LoVo (cell line): ENCODE results near the gene SH3D19.
"Not testable (repeated sequence)": the region's sequence is repeated elsewhere in the genome, so short reads cannot be mapped to it uniquely, and the experiment has no call there.

Experiments used
- DNase-seq: peaks from one replicate; pipeline ENCODE4 v3.0.0-alpha.2; 2016; ENCODE audit warnings: low spot score

Gene SH3D19

GRCh38 chr4:151150821-151151580 lies 174.4 kb downstream of the SH3D19 start:
- DNase-seq, result no peak

- no peak for DNase-seq
Observed at GRCh38 chr4:151148261-151148660, 177.1 kb downstream of the SH3D19 start.

DNA sequence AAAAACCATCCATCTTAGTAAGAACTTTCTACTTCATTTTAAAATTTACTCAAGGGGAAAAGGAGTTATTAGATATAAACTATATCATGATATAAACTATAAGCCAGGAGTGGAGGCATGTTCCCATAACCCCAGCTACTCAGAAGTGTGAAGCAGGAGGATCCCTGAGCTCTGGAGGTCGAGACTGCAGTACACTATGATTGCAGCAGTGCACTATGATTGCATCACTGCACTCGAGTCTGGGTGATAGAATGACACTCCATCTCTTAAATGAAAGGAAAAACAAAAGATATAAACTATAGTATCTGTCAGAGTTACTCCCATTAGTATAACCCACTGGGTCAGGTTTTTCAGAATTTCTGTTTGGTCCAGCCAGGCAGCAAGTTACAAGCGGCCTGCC lies 178.4 kb downstream of the SH3D19 start:
- no peak for DNase-seq

- no peak for DNase-seq
Observed at GRCh38 chr4:151144329-151145072, 180.9 kb downstream of the SH3D19 start.

- no peak for DNase-seq
Observed at GRCh38 chr4:151143811-151144210, 181.6 kb downstream of the SH3D19 start.

GRCh38 chr4:151143162-151143561 lies 182.2 kb downstream of the SH3D19 start:
- no peak for DNase-seq

GRCh38 chr4:151142758-151143157 lies 182.6 kb downstream of the SH3D19 start:
- DNase-seq, result no peak

GRCh38 chr4:151139814-151140213 lies 185.6 kb downstream of the SH3D19 start:
- DNase-seq, result no peak

- not testable (repeated sequence) for DNase-seq
Observed at GRCh38 chr4:151136048-151136447, 189.4 kb downstream of the SH3D19 start.

DNA sequence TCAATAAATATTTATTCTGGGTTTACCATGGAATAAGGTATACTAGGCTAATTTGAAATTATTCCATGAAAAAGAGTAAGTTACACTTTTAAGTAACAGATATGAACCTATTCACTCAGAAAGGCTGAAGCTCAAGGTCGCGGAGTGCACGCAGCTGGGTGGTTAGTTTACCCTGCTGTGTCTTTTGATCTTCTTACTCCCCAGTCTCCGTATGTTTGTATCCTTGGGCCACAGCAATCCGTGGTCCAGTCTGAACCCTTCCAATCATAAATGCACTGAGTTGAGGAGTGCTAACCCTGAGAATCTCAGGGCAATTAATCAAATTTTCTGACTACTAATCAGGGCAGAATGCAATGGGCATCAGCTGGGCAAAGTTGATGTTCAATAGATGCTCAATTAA lies 192.1 kb downstream of the SH3D19 start:
- no peak for DNase-seq

DNA sequence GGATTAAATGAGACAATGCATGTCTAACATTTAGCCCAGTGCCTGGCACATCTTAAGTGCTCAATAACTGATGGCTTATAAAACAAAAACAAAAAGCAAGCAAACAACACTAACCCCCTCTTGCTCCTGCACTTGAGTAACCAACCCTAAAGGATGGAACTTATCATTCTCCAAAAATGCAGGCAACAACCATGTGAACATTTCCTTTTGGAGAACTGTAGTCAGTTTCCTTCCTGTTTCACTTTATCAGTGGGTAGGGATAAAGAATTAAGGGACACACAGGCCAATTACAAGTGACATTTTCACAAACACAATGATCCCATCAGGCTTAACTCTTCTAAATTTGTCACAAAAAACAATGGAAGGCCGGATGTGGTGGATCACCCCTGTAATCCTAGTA lies 195.6 kb downstream of the SH3D19 start:
- no peak for DNase-seq

GRCh38 chr4:151117371-151117962 lies 207.9 kb downstream of the SH3D19 start:
- DNase-seq, result peak; percentile 64

DNA sequence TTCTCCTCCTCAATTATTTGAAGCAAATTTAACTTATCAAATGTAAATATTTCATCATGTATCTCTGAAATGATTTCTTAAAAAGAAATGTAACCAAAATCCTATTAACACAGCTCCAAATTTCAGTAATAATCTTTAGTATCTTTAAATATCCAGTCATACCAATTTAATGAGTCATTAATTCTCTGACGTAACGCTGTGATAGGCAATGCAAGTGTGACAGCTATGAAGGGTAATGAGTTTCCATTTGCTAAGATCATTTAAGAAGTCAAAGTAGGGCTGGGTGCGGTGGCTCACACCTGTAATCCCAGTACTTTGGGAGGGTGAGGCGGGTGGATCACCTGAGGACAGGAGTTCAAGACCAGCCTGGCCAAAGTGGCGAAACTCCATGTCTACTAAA lies 210.4 kb downstream of the SH3D19 start:
- DNase-seq, result no peak

- DNase-seq, result no peak
Observed at GRCh38 chr4:151114338-151114737, 211.1 kb downstream of the SH3D19 start.

DNA sequence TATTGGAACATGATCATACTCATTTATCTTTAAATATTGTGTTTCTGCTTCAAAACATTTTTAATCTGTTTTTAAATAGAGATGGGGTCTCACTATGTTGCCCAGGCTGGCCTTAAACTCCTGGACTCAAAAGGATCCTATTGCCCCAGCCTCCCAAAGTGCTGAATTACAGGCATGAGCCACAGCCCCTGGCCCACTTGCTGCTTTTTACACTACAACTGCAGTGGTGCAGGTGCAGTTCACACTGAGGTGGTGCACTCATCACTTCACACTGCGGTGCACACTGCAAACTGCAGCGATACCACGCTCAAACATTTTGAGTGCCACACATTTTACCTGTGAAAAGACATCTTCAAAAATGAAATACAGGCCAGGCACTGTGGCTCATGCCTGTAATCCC lies 215.2 kb downstream of the SH3D19 start:
- no peak for DNase-seq

DNA sequence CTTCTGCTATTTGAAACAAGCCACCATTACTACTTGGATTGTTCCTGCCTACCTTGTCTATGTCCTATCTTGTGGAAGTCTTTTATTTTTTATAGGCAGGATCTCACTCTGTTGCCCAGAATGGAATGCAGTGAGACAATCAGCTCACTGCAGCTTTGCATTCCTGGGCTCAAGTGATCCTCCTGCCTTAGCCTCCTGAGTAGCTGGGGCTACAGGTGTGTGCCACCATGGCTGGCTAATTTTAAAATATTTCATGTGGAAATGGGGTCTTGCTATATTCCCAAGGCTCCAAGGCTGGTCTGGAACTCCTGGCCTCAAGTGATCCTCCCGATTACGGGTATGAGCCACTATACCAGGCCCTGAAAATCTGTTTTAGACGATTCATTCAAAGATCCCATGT lies 218.3 kb downstream of the SH3D19 start:
- DNase-seq, result no peak

GRCh38 chr4:151105454-151106032 lies 219.9 kb downstream of the SH3D19 start:
- no peak for DNase-seq

DNA sequence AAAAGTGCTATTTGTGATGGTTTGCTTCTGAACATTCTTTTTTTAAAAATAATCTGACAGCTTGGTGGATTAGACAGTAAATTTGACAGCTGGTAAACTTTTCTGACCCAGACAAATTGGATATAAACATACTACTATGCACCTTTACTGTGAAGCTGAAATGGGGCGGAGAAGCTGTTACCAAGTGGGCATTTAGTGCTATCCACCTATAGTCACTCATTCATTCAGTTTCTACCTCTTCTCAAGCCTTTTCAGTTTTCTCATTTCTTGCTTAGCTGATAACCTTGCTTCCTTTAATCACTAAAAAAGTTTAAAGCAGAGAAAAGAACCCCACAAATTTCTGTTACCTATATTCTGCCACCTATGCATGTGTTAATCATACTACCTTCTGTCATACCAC lies 220.8 kb downstream of the SH3D19 start:
- DNase-seq, result no peak

GRCh38 chr4:151103758-151104157 lies 221.6 kb downstream of the SH3D19 start:
- no peak for DNase-seq

DNA sequence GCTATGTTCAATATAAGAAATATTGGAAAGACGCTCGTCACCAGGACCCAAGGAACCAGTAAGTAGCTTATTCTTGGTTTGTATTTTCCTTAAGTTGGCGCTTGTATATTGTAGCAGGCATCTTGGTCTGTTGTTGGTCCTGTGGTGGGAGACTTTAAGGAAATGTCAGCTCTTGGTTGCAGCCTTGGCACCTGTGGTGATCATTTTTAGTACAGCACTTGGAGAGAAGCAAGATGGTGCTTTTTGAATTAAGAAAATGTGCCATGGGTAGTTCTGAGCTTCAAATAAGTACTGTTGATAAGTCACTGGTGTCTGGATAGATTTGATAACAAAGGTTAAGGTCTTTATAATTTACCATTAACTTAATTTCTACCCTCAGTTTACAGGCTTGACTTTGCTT lies 224.9 kb downstream of the SH3D19 start:
- no peak for DNase-seq

DNA sequence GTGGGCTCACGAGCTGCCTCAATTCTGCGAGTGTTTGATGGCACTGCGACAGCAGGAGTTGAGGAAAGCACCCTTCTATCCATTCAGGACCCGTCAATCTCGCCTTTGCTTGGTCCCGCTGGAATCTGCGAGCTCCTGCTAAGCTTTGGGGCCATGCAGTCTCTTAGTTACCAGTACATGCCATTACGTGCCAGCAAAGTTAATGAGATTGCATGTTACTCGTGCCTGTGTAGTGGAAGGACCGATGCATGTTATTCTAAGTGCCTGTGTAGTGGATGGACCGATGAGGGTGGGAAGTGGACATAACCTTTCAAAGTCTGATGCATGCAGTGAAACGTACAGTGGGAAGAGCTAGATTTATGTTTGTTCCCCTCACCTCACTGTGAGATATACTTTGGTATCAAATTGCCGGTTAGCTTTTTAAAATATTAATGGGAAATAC lies 225.4 kb downstream of the SH3D19 start:
- DNase-seq, result no peak

GRCh38 chr4:151099229-151099975 lies 226.0 kb downstream of the SH3D19 start, which contains the start of gene RPS3A:
Gene RPS3A, plus strand, starts transcription at chr4:151099628. Its CDS starts 25 bp downstream, at chr4:151099653.
- peak; percentile 96 for DNase-seq
